Measurements from ENCODE around the gene STYK1. TPM values are rescaled to one million over a fixed set of nuclear protein-coding genes. Genes with fewer than 3 reads are reported as not detected.

Gene STYK1
- total and polyA plus RNA-seq, 4 experiments from 2014 or later: not detected

- CTCF ChIA-PET (ENCODE audit: partially characterized antibody): no interaction called here
Observed at GRCh38 chr12:10623131-10623530, 50.7 kb downstream of the STYK1 start.

DNA sequence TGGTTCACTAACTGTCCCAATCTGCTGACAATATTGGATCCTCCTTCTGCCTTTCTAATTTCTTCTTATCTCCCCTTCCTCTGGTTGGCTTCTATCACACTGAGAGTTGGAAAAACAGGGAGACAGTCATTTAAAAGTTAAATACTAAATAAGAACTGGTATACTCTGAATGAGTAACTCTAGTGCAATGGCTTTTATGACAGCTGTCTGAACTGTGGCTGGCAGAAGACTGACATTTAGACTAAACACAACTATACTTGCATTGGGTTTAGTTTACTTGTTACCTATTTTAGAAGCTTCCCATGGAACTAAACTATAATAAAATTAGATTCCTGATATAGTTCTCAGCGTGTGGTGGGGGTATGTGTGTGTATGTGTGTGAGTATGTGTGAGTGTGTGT, 52.6 kb downstream of the STYK1 start:
- Mint-ChIP-seq H3K9me3 (no peaks in the 10 kb centered on the region), H3K27ac (no peak overlapping the region), H3K4me1 (no peaks in the 10 kb centered on the region), H3K27me3 (peaks cover 17 to 18% of the 10 kb centered on the region in 2 donors), H3K4me3 (no peak overlapping the region), H3K36me3 (no peaks in the 10 kb centered on the region)
- no peaks in the 10 kb centered on the region for H3K4me1 ChIP-seq (ENCODE audit: insufficient read depth, low read length)
- no peak overlapping the region for H3K4me3 ChIP-seq (ENCODE audit: low read length in 2 of 2)
- ChIA-PET CTCF (ENCODE audit: partially characterized antibody) (no interaction called here), POLR2A (ENCODE audit: partially characterized antibody) (no interaction called here)
- DNase-seq: no peak
- no peak overlapping the region for H3K27ac ChIP-seq (ENCODE audit: low read depth, low read length)
- H3K27me3 ChIP-seq (ENCODE audit: insufficient read depth, low read length): no peaks in the 10 kb centered on the region
- intact Hi-C loops (cut with micrococcal nuclease): no loop called here
- no peaks in the 10 kb centered on the region for H3K36me3 ChIP-seq (ENCODE audit: insufficient read depth, low read length)
- no peaks in the 10 kb centered on the region for H3K9me3 ChIP-seq (ENCODE audit: control insufficient read depth in 1 of 2, low read length in 2 of 2)

More at GRCh38 chr12:10623131-10623530, 50.7 kb downstream of the STYK1 start:
- no peak overlapping the region for H3K4me3 ChIP-seq (ENCODE audit: low read length in 2 of 2)
- POLR2A ChIA-PET (ENCODE audit: partially characterized antibody): no interaction called here
- Mint-ChIP-seq H3K36me3 (no peaks in the 10 kb centered on the region), H3K4me3 (no peak overlapping the region), H3K9me3 (no peaks in the 10 kb centered on the region), H3K27me3 (peaks cover 19 to 26% of the 10 kb centered on the region in 2 donors), H3K4me1 (no peaks in the 10 kb centered on the region), H3K27ac (no peak overlapping the region)
- intact Hi-C loops (cut with micrococcal nuclease): no loop called here
- peaks cover 5% of the 10 kb centered on the region for H3K27me3 ChIP-seq (ENCODE audit: insufficient read depth, low read length)
- no peaks in the 10 kb centered on the region for H3K36me3 ChIP-seq (ENCODE audit: insufficient read depth, low read length)
- no peak for DNase-seq
- no peak overlapping the region for H3K27ac ChIP-seq (ENCODE audit: low read depth, low read length)
- no peaks in the 10 kb centered on the region for H3K9me3 ChIP-seq (ENCODE audit: control insufficient read depth in 1 of 2, low read length in 2 of 2)
- no peaks in the 10 kb centered on the region for H3K4me1 ChIP-seq (ENCODE audit: insufficient read depth, low read length)

GRCh38 chr12:10620078-10620779, 53.6 kb downstream of the STYK1 start:
- POLR2A ChIA-PET (ENCODE audit: partially characterized antibody): no interaction called here
- CTCF ChIA-PET (ENCODE audit: partially characterized antibody): no interaction called here
- H3K27ac ChIP-seq (ENCODE audit: low read depth, low read length): no peak overlapping the region
- no peaks in the 10 kb centered on the region for H3K9me3 ChIP-seq (ENCODE audit: control insufficient read depth in 1 of 2, low read length in 2 of 2)
- no peaks in the 10 kb centered on the region for H3K27me3 ChIP-seq (ENCODE audit: insufficient read depth, low read length)
- Mint-ChIP-seq H3K27me3 (peaks cover 15 to 16% of the 10 kb centered on the region in 2 donors), H3K27ac (no peak overlapping the region), H3K9me3 (no peaks in the 10 kb centered on the region), H3K4me1 (no peaks in the 10 kb centered on the region), H3K36me3 (no peaks in the 10 kb centered on the region), H3K4me3 (no peak overlapping the region)
- H3K36me3 ChIP-seq (ENCODE audit: insufficient read depth, low read length): no peaks in the 10 kb centered on the region
- H3K4me3 ChIP-seq (ENCODE audit: low read length in 2 of 2): no peak overlapping the region
- no peak for DNase-seq
- intact Hi-C loops (cut with micrococcal nuclease): no loop called here
- no peaks in the 10 kb centered on the region for H3K4me1 ChIP-seq (ENCODE audit: insufficient read depth, low read length)

GRCh38 chr12:10618338-10618987, 55.4 kb downstream of the STYK1 start:
- DNase-seq: no peak
- ChIA-PET POLR2A (ENCODE audit: partially characterized antibody) (no interaction called here), CTCF (ENCODE audit: partially characterized antibody) (no interaction called here)
- Mint-ChIP-seq H3K4me3 (no peak overlapping the region), H3K36me3 (peaks cover under 1 to 5% of the 10 kb centered on the region in 2 donors), H3K27ac (no peak overlapping the region), H3K4me1 (peaks cover 6 to 9% (median 6%) of the 10 kb centered on the region in 4 donors), H3K9me3 (peaks cover 0 to under 1% (median 0%) of the 10 kb centered on the region in 8 donors), H3K27me3 (peaks cover 16 to 18% of the 10 kb centered on the region in 2 donors)
- Histone ChIP-seq H3K36me3 (ENCODE audit: insufficient read depth, low read length) (no peaks in the 10 kb centered on the region), H3K27ac (ENCODE audit: low read depth, low read length) (no peak overlapping the region), H3K4me3 (ENCODE audit: low read length in 2 of 2) (no peak overlapping the region), H3K9me3 (ENCODE audit: control insufficient read depth in 1 of 2, low read length in 2 of 2) (no peaks in the 10 kb centered on the region), H3K27me3 (ENCODE audit: insufficient read depth, low read length) (no peaks in the 10 kb centered on the region), H3K4me1 (ENCODE audit: insufficient read depth, low read length) (peaks cover 8% of the 10 kb centered on the region)
- intact Hi-C loops (cut with micrococcal nuclease): no loop called here

GRCh38 chr12:10617863-10618262, 56.0 kb downstream of the STYK1 start:
- Histone ChIP-seq H3K36me3 (ENCODE audit: insufficient read depth, low read length) (no peaks in the 10 kb centered on the region), H3K9me3 (ENCODE audit: control insufficient read depth in 1 of 2, low read length in 2 of 2) (no peaks in the 10 kb centered on the region), H3K4me1 (ENCODE audit: insufficient read depth, low read length) (peaks cover 9% of the 10 kb centered on the region), H3K27me3 (ENCODE audit: insufficient read depth, low read length) (no peaks in the 10 kb centered on the region), H3K4me3 (ENCODE audit: low read length in 2 of 2) (no peak overlapping the region), H3K27ac (ENCODE audit: low read depth, low read length) (no peak overlapping the region)
- H3K9me3 Mint-ChIP-seq: peaks cover 0 to 4% (median 0%) of the 10 kb centered on the region in 8 donors
- H3K4me1 Mint-ChIP-seq: peaks cover 9 to 15% (median 11%) of the 10 kb centered on the region in 4 donors
- intact Hi-C loops (cut with micrococcal nuclease): no loop called here
- POLR2A ChIA-PET (ENCODE audit: partially characterized antibody): no interaction called here
- H3K27ac Mint-ChIP-seq: no peak overlapping the region
- CTCF ChIA-PET (ENCODE audit: partially characterized antibody): no interaction called here
- H3K4me3 Mint-ChIP-seq: no peak overlapping the region
- H3K36me3 Mint-ChIP-seq: peaks cover 3 to 9% of the 10 kb centered on the region in 2 donors
- peaks cover 15 to 20% of the 10 kb centered on the region in 2 donors for H3K27me3 Mint-ChIP-seq
- no peak for DNase-seq

GRCh38 chr12:10615532-10615931, 58.3 kb downstream of the STYK1 start:
- Histone ChIP-seq H3K36me3 (ENCODE audit: insufficient read depth, low read length) (no peaks in the 10 kb centered on the region), H3K4me3 (ENCODE audit: low read length in 2 of 2) (no peak overlapping the region), H3K4me1 (ENCODE audit: insufficient read depth, low read length) (peaks cover 22% of the 10 kb centered on the region), H3K27ac (ENCODE audit: low read depth, low read length) (no peak overlapping the region), H3K9me3 (ENCODE audit: control insufficient read depth in 1 of 2, low read length in 2 of 2) (no peaks in the 10 kb centered on the region), H3K27me3 (ENCODE audit: insufficient read depth, low read length) (no peaks in the 10 kb centered on the region)
- Mint-ChIP-seq H3K9me3 (peaks cover 0 to 4% (median 0%) of the 10 kb centered on the region in 8 donors), H3K4me1 (peaks cover 18 to 35% (median 25%) of the 10 kb centered on the region in 4 donors), H3K36me3 (peaks cover 7 to 13% of the 10 kb centered on the region in 2 donors), H3K27me3 (peaks cover 14 to 15% of the 10 kb centered on the region in 2 donors), H3K4me3 (peak overlapping the region in 3 of 8 donors; percentile 33 to 54 (median 45)), H3K27ac (no peak overlapping the region)
- intact Hi-C loops (cut with micrococcal nuclease): no loop called here
- POLR2A ChIA-PET (ENCODE audit: partially characterized antibody): no interaction called here
- DNase-seq: no peak
- CTCF ChIA-PET (ENCODE audit: partially characterized antibody): no interaction called here

- peaks cover 22% of the 10 kb centered on the region for H3K4me1 ChIP-seq (ENCODE audit: insufficient read depth, low read length)
- H3K27me3 Mint-ChIP-seq: peaks cover 9 to 10% of the 10 kb centered on the region in 2 donors
- peak overlapping the region; percentile 99 to 100 (median 100) for H3K27ac Mint-ChIP-seq
- ChIA-PET CTCF (ENCODE audit: partially characterized antibody) (no interaction called here), POLR2A (ENCODE audit: partially characterized antibody) (interaction anchor here (0.8 to 2.5 kb wide), 4 partner anchors 250 to 557 kb away, joined by 3 to 18 read pairs (median 9); partner anchors contain the start of genes GABARAPL1 and SMIM10L1)
- no peaks in the 10 kb centered on the region for H3K9me3 ChIP-seq (ENCODE audit: control insufficient read depth in 1 of 2, low read length in 2 of 2)
- H3K36me3 ChIP-seq (ENCODE audit: insufficient read depth, low read length): peaks cover 9% of the 10 kb centered on the region
- H3K4me3 ChIP-seq (ENCODE audit: low read length in 2 of 2): peak overlapping the region; percentile 92 to 96
- peaks cover 15 to 23% of the 10 kb centered on the region in 2 donors for H3K36me3 Mint-ChIP-seq
- no peak for DNase-seq
- H3K27ac ChIP-seq (ENCODE audit: low read depth, low read length): peak overlapping the region; percentile 93
- H3K9me3 Mint-ChIP-seq: peaks cover 0 to 4% (median 0%) of the 10 kb centered on the region in 8 donors
- peaks cover 20 to 36% (median 27%) of the 10 kb centered on the region in 4 donors for H3K4me1 Mint-ChIP-seq
- intact Hi-C loops (cut with micrococcal nuclease): loop anchor here (5.0 kb wide), 2 partner anchors 558 to 747 kb away; partner anchors contain the start of genes CLEC2B and SMIM10L1
- H3K4me3 Mint-ChIP-seq: peak overlapping the region; percentile 99 to 100 (median 100)
- no peaks in the 10 kb centered on the region for H3K27me3 ChIP-seq (ENCODE audit: insufficient read depth, low read length)
Observed at GRCh38 chr12:10614056-10614370, 59.8 kb downstream of the STYK1 start.

All from CD4-positive, alpha-beta memory T cell (primary cell).